Erythroblast (primary cell): ENCODE measurements around the gene SLX4IP.

Source experiments
- DNase-seq, 2 experiments: peaks; one replicate each; lab custom pipeline; 2025; lab: John Stamatoyannopoulos, UW
- GATA1 ChIP-seq: IDR thresholded peaks from 2 replicates; pipeline ENCODE4 v1.6.1; 2011; ENCODE audit warnings: low read depth, mild to moderate bottlenecking, control low read depth, low read length, moderate library complexity
- POLR2A ChIP-seq: IDR thresholded peaks from 2 replicates; pipeline ENCODE4 v1.6.1; 2011; ENCODE audit warnings: mild to moderate bottlenecking, low read length

SLX4IP gene

DNA sequence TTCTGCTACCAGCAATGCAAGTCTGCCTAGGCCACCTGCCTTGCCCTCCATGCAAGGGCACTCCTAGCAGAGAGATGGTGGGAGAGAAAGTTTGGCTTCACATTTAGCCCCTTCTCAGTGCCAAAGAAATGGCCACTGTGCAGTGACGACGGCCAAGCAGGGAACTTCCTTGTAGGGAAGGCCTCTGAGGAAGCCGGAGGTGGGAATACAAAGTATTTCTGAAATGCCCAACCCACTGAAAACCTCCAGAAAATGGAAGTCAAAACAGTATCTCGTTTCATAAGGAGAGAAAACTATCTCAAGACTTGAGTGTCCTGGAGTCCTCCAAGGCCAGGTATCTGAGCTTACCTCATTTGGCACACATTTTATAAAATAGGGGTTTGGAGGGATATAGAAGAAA lies 196.0 kb downstream of the SLX4IP start:
- no peak for DNase-seq
- TF ChIP-seq POLR2A (no peak), GATA1 (no peak)

DNA sequence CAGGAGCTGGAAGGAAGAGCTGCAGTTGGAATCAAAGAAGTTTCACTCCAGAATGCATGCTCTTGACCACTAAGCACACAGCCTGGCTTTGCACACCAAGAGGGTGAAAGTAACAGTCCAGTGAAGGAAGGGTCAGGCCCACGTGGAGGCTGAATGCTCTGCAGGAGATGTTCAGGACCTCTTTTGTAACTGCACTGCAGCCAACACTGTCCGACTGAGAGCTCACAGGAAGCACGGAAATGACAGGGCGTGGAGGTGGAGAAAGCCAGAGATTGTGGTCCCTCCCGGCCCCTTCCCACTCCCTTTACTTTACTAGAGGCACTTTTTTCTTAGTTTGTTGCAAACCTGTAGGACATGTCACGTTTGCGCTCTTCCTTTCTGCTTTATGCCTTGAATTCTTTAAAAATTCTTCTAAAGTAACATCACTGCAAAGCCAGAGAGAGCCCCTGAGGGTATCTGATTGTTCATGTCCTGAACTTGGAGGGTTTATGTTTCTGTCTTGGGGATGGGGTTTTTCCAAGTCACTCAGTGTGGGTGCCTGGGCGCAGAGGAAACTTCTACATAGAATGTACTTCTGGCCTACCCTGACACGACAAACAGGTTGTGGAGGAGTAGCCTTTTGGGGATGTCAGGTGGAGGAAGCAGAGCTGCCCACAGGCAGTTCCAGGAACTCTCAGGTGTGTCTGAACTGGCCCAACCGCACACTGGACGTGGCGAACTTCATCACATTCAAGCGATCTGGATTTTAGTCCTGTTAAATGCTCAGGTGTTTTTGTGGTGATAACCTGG lies 197.8 kb downstream of the SLX4IP start:
- TF ChIP-seq POLR2A (no peak), GATA1 (no peak)
- no peak for DNase-seq

- TF ChIP-seq POLR2A (no peak), GATA1 (no peak)
- DNase-seq = no peak
Observed at GRCh38 chr20:10633718-10634117, 198.6 kb downstream of the SLX4IP start.

- TF ChIP-seq GATA1 (no peak), POLR2A (no peak)
- DNase-seq = no peak
Observed at GRCh38 chr20:10634211-10634610, 199.1 kb downstream of the SLX4IP start.

- no peak for DNase-seq
- TF ChIP-seq POLR2A = no peak
- no peak for TF ChIP-seq GATA1
Observed at GRCh38 chr20:10634683-10635411, 199.7 kb downstream of the SLX4IP start.

- TF ChIP-seq GATA1 = no peak
Observed at GRCh38 chr20:10635476-10636208, 200.5 kb downstream of the SLX4IP start.

GRCh38 chr20:10636326-10636818 lies 201.3 kb downstream of the SLX4IP start:
- no peak for TF ChIP-seq POLR2A
- TF ChIP-seq GATA1 = no peak
- no peak for DNase-seq

More at GRCh38 chr20:10635476-10636208, 200.5 kb downstream of the SLX4IP start:
- DNase-seq = no peak

DNA sequence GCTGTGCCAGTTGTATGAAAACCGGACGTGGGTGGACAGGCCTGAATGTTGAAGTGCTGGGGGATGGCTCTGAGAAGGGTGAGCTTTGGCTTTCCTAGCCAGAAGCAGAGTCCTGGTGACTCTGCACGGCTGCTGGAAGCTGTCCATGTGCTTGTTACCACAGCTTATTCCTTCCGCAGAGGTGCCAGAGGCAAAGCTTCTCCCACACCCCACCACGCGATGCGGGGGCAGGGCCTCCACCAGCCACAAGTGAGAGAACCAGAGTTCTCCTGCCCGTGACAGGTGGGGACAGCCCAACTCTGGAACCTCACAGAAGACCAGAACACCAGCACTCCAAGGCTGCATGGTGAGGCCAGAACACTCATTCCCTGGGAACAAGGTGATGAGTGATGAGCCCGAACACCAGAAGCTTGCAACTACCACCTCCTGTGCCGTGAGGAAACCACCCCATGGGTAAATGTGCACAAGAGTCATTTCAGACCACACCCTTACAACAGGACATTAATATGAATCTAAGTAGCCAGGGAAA lies 202.0 kb downstream of the SLX4IP start:
- DNase-seq = no peak
- TF ChIP-seq POLR2A (no peak), GATA1 (no peak)

GRCh38 chr20:10637563-10637962 lies 202.5 kb downstream of the SLX4IP start:
- no peak for DNase-seq
- TF ChIP-seq GATA1 = no peak
- no peak for TF ChIP-seq POLR2A

DNA sequence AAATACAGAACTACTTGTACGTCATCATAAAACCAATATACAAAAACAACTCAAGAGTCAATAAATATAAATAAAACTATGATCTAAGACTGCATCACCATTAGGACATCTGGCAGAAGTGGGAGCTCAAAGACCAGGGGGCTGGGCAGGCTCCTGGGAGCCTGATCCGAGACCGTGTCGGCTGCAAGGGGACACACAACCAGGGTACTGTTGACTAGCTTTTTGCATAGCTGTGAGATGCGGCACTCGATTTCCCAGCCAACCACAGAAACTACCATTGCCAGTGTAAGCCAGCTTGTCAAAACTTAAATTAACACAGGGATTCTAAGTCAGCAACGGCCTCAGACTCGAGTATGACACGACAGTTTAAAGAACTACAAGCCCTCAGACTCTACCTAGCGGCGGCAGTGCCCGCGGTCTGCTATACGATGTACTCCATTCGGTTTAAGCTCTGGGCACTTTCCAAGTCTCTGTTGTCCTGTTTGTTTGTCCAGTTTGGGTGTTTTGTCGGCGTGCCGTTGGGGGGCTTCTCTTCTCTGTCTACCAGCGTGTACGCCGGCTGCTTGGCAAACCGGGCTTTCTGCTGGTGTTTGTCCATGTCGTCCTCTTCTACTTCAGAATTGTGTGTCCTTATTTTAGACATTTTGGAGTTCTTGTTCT lies 204.1 kb downstream of the SLX4IP start:
- TF ChIP-seq POLR2A = no peak
- no peak for TF ChIP-seq GATA1
- DNase-seq = no peak

DNA sequence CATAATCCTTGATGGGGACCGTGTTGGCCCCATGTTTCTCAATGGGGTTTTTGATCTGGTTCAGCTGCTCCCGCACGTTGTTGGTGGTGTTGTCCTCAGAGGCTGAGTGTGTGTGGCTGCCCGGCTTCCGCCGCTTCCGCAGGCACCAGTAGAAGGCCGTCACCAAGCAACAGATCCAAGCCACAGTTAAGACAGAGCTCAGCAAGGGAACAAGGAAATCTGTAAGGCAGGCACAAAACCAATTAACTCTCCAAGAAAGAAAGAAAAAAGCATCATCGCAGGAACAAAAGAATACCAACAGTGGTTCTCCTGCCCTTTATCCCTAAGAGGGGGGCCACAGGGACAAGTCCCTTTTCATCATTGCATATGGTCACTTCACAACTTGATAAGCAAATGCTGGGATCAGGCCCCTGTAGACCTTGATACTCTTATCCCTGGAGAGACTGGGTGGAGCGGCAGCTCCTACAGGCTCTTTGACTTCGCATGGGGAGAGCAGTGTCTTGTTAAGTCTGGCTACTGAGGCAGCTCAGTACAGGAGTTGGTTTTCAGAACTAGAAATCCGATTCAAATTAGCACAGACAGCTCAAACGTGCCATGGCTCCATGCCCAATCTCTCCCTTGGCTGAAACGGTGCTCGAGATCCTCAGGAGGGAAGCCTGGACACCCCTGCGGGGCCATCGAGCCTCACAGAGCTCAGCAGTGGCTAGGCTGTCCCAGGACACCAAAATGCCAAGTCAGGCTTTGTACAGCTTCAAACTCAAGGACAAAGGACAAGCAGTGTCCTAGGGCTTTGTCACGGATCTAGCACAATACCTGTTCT lies 204.8 kb downstream of the SLX4IP start:
- TF ChIP-seq GATA1 (no peak), POLR2A (no peak)
- no peak for DNase-seq

- DNase-seq = no peak
- TF ChIP-seq GATA1 (no peak), POLR2A (no peak)
Observed at GRCh38 chr20:10640897-10641296, 205.8 kb downstream of the SLX4IP start.
